SK-N-SH (cell line): ENCODE results near the gene ATP2B3.

Experiments
- CTCF ChIP-seq: fragments of 200-600 bp; sonication (generic); IDR thresholded peaks from 2 replicates; pipeline ENCODE4 v1.6.1; 2017; ENCODE audit warnings: antibody characterized with exemption, mild to moderate bottlenecking, moderate library complexity
- EZH2phosphoT487 ChIP-seq: fragments of 200-600 bp; sonication (generic); IDR thresholded peaks from 2 replicates; pipeline ENCODE4 v1.6.1; 2017; ENCODE audit warnings: low read depth, mixed run types, mild to moderate bottlenecking, antibody characterized with exemption, moderate library complexity, borderline replicate concordance
- GABPA ChIP-seq: IDR thresholded peaks from 2 replicates; pipeline ENCODE4 v1.4.0; 2012; ENCODE audit warnings: low read depth, mild to moderate bottlenecking
- IRF3 ChIP-seq: fragments of 150-350 bp; IDR thresholded peaks from 2 replicates; pipeline ENCODE4 v1.6.1; 2016; ENCODE audit warnings: mild to moderate bottlenecking, low read depth, low read length
- MAX ChIP-seq: IDR thresholded peaks from 2 replicates; pipeline ENCODE4 v1.4.0; 2012; ENCODE audit warnings: low read depth
- MEF2A ChIP-seq: IDR thresholded peaks from 2 replicates; pipeline ENCODE4 v1.4.0; 2012; ENCODE audit warnings: low read depth, borderline replicate concordance
- REST ChIP-seq: IDR thresholded peaks from 2 replicates; pipeline ENCODE4 v1.6.1; 2012; ENCODE audit warnings: mild to moderate bottlenecking, low read depth, low read length, moderate library complexity
- TEAD4 ChIP-seq: IDR thresholded peaks from 2 replicates; pipeline ENCODE4 v1.4.0; 2012; ENCODE audit warnings: mild to moderate bottlenecking, borderline replicate concordance; ENCODE audit not compliant: insufficient read depth

GRCh38 chrX:153481043-153481442 lies 36.4 kb upstream of the ATP2B3 start:
- no peak for TF ChIP-seq TEAD4
- no peak for TF ChIP-seq CTCF
- no peak for TF ChIP-seq MEF2A
- no peak for TF ChIP-seq EZH2phosphoT487
- no peak for TF ChIP-seq REST
- TF ChIP-seq IRF3: no peak
- TF ChIP-seq GABPA: no peak
- no peak for TF ChIP-seq MAX
